GM12892 (cell line): ENCODE data around the gene DAAM1.

Experiments used
- POLR2A ChIP-seq: IDR thresholded peaks from 2 replicates; pipeline ENCODE4 v1.6.1; 2011; ENCODE audit warnings: low read depth, low read length, control low read depth
- POLR2AphosphoS5 ChIP-seq: IDR thresholded peaks from 2 replicates; pipeline ENCODE4 v1.6.1; 2011; ENCODE audit warnings: low read depth, low read length, control low read depth
- TAF1 ChIP-seq: IDR thresholded peaks from 2 replicates; pipeline ENCODE4 v1.6.1; 2011; ENCODE audit warnings: low read depth, mild to moderate bottlenecking, control low read depth, low read length, borderline replicate concordance

DNA sequence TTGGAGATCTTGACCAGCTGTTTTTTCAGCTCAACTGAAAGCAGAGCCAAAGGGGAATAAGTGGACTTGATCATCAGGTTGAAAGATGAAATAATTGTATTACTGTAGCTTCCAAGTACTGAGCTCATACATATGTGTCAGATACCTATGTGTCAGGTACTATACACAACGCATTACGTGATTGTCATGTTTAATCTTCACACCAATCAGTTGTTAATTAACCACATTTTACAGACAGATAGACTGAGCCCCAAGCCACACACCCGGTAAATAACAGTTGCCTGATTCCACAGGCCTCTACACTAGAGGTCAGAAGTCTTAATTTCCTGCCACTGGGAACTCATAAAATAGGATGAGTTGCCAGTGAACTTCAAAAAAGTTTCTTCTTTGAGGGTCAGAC is 148.2 kb downstream of the DAAM1 start:
- no peak for TF ChIP-seq POLR2A
- no peak for TF ChIP-seq TAF1
- no peak for TF ChIP-seq POLR2AphosphoS5
